Right atrium auricular region (tissue), 2 donors: ENCODE results near the gene PLSCR3. TPM values are rescaled to one million over a fixed set of nuclear protein-coding genes. Genes with fewer than 3 reads are reported as not detected.

ENCODE experiments used
- DNase-seq: peaks from one replicate; pipeline ENCODE4 v3.0.0-alpha.2; 2019; ENCODE audit warnings: low spot score
- H3K27ac ChIP-seq, 2 donors: fragments of 200-600 bp; sonication (generic); 1 replicate in 1 of 2; 2 replicates in 1 of 2; pipeline ENCODE4 v1.5.1; 2016 to 2019
- H3K27me3 ChIP-seq, 2 donors: fragments of 200-600 bp; sonication (generic); one replicate each; pipeline versions ENCODE4 v1.5.1 to v1.6.0; 2017 to 2019
- H3K36me3 ChIP-seq: fragments of 200-600 bp; sonication (generic); one replicate; pipeline ENCODE4 v1.5.1; 2016
- H3K4me1 ChIP-seq, 2 donors: fragments of 200-600 bp; sonication (generic); one replicate each; pipeline versions ENCODE4 v1.5.1 to v1.6.0; 2017 to 2019
- H3K4me3 ChIP-seq, 2 donors: fragments of 200-600 bp; sonication (generic); 1 replicate in 1 of 2; 2 replicates in 1 of 2; pipeline ENCODE4 v1.5.1; 2017 to 2019; ENCODE audit warnings: mild to moderate bottlenecking in 1 of 2, moderate library complexity in 1 of 2
- H3K9me3 ChIP-seq, 2 donors: fragments of 200-600 bp; sonication (generic); one replicate each; pipeline ENCODE4 v1.5.1; 2019
- total RNA-seq, 2 donors: library from RNA; depleted of rRNA; stranded (reverse); fragments of >200 nt; gene quantifications; one replicate each; pipeline ENCODE4 v1.1.0, GENCODE V29; 2016
- TF ChIP-seq, protein P1 (sequence below), 2 donors: fragments of 200-600 bp; sonication (generic); IDR thresholded peaks; one replicate each; pipeline ENCODE4 v1.5.1; 2019; ENCODE audit warnings: antibody characterized with exemption in 2 of 2

The PLSCR3 gene
- total RNA-seq, 2 donors from 2014 or later: 17.2 to 21.6 TPM

DNA sequence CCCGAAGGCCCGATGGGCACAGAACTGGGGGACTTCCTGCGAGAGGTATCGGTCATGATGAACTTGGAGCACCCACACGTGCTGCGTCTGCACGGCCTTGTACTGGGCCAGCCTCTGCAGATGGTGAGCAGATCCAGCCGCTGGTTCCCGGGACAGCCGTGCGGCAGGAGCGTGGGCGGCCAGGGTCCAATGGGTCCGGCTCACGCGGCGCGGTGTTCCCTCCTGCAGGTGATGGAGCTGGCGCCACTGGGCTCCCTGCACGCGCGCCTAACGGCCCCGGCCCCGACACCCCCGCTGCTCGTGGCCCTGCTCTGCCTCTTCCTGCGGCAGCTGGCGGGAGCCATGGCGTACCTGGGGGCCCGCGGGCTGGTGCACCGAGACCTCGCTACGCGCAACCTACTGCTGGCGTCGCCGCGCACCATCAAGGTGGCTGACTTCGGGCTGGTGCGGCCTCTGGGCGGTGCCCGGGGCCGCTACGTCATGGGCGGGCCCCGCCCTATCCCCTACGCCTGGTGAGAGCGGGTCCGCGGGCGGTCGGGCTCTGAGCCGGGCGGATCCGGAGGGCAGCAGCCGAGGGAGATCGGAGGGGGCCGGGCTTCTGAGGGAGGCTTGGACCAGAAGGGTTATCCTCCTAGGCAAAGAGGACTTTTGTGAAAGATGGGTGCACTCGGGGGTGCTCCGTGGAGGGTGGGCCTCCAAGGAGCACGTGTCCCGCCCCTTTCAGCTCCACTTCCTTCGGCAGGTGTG lies 10.4 kb downstream of the PLSCR3 start:
- H3K27ac ChIP-seq: no peak overlapping the region
- no peaks in the 10 kb centered on the region for H3K27me3 ChIP-seq
- TF ChIP-seq, protein P1, sequence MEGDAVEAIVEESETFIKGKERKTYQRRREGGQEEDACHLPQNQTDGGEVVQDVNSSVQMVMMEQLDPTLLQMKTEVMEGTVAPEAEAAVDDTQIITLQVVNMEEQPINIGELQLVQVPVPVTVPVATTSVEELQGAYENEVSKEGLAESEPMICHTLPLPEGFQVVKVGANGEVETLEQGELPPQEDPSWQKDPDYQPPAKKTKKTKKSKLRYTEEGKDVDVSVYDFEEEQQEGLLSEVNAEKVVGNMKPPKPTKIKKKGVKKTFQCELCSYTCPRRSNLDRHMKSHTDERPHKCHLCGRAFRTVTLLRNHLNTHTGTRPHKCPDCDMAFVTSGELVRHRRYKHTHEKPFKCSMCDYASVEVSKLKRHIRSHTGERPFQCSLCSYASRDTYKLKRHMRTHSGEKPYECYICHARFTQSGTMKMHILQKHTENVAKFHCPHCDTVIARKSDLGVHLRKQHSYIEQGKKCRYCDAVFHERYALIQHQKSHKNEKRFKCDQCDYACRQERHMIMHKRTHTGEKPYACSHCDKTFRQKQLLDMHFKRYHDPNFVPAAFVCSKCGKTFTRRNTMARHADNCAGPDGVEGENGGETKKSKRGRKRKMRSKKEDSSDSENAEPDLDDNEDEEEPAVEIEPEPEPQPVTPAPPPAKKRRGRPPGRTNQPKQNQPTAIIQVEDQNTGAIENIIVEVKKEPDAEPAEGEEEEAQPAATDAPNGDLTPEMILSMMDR (IDR thresholded peaks at IDR 0.05): no peak
- H3K9me3 ChIP-seq: no peaks in the 10 kb centered on the region
- H3K36me3 ChIP-seq: peaks cover 2% of the 10 kb centered on the region
- H3K4me1 ChIP-seq: peaks cover 0 to 31% of the 10 kb centered on the region in 2 donors
- DNase-seq: no peak
- H3K4me3 ChIP-seq: peak overlapping the region; percentile 20 to 53

DNA sequence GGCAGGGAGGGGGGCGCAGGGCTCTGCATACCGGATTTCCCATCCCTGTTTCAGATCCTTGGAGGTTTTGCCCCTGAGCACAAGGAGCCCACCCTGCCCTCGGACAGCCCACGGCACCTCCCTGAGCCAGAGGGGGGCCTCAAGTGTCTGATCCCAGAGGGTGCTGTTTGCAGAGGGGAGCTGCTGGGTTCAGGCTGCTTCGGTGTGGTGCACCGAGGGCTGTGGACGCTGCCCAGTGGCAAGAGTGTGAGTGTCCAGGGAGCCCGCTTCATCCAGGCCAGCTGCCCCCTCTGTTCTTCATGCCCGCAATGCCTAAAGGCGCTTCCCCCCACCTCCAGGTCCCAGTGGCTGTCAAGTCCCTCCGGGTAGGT lies 11.0 kb downstream of the PLSCR3 start:
- Histone ChIP-seq H3K36me3 (no peaks in the 10 kb centered on the region), H3K27me3 (no peaks in the 10 kb centered on the region), H3K27ac (no peak overlapping the region), H3K4me3 (peak overlapping the region in 1 of 2 donors; percentile 53), H3K4me1 (peaks cover 0 to 31% of the 10 kb centered on the region in 2 donors), H3K9me3 (no peaks in the 10 kb centered on the region)
- TF ChIP-seq, protein P1 (IDR thresholded peaks at IDR 0.05): no peak
- no peak for DNase-seq

DNA sequence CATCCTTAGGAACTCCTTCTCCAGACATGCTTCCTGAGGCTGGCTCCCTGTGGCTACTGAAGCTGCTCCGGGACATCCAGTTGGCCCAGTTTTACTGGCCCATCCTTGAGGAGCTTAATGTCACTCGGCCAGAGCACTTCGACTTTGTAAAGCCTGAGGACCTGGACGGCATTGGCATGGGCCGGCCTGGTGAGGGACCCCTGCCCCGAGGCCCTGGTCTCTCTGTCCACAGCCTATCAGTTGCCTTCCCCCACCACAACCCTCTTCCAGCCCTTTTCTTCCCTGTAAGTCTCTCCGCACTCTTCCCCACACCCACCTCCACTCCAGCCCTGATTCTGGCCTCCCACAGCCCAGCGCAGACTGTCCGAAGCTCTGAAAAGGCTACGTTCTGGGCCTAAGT lies 11.4 kb downstream of the PLSCR3 start:
- H3K4me3 ChIP-seq: no peak overlapping the region
- no peak for DNase-seq
- H3K9me3 ChIP-seq: no peaks in the 10 kb centered on the region
- no peaks in the 10 kb centered on the region for H3K27me3 ChIP-seq
- peaks cover 0 to 31% of the 10 kb centered on the region in 2 donors for H3K4me1 ChIP-seq
- TF ChIP-seq, protein P1 (IDR thresholded peaks at IDR 0.05): no peak
- H3K36me3 ChIP-seq: no peaks in the 10 kb centered on the region
- no peak overlapping the region for H3K27ac ChIP-seq

DNA sequence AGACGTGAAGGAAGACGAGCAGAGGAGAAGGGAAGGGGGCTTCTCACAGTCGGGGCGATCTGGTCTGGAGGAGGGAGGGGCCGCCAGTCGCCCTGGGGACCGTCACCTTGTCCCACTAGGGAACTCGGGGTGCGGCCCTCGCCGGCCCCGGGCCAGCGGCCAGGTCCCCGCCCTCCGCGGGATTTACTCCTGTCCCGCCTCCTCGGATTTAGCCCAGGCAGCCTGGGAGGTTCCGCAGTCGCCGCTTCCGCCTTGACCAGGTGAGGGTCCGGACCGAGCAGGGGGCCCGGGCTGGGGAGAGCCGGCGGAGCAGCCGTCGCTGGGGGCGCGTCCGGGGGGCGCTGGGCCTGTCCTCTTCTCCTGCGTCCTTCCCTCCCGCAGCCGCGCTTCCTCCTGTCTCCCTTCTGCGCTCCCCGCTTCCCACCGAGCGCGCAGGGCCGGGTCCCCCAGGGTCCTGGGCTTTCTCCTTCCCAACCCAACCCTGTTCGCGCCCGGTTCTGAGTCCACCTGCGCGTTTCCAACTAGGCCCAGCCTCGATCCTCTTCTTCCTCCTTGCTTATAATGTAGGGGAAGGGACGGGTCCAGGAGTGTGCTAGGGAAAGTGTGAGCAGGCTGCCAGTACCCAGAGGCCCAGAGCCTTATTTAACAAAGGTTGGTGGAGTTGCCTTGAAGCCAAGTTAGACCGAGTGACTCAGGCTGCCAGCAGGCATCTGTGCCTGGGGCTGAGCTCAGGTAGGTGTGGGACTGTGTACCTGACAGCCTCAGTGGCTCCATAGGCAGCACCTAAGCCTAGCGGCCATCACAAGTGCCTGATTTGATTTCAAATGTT lies 13.3 kb downstream of the PLSCR3 start, which contains the start of gene TNK1:
Gene TNK1 (plus strand): TSS at position 235 of the 829 bp plus-strand sequence. CDS start 1,838 bp downstream, outside the sequence.
- H3K27me3 ChIP-seq: no peaks in the 10 kb centered on the region
- peaks cover 0 to 31% of the 10 kb centered on the region in 2 donors for H3K4me1 ChIP-seq
- TF ChIP-seq, protein P1 (IDR thresholded peaks at IDR 0.05): no peak
- DNase-seq: no peak
- H3K36me3 ChIP-seq: no peaks in the 10 kb centered on the region
- H3K27ac ChIP-seq: peak within 1 kb of the TSS; percentile 38 to 45
- H3K9me3 ChIP-seq: no peaks in the 10 kb centered on the region
- H3K4me3 ChIP-seq: peak within 1 kb of the TSS; percentile 44 to 55

DNA sequence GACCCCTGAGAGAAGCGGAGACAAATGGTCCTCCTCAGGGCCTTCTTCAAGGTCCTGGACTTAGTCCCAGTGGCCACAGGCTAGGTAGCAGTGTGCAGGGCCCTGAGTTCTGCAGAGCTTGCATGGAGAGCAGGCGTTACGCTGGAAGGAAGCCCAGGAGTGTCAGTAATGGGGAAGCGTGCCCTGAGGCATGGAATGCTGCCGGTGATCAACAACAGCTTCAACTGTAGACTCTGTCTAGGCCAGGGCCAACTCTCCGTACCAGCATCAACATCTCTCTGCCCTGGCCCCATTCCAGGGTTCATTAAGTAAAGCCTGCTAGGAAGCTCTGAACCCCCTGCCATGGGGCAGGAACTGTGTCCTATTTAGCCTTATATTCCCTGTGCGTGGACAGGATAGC lies 14.0 kb downstream of the PLSCR3 start:
- H3K4me1 ChIP-seq: peaks cover 0 to 31% of the 10 kb centered on the region in 2 donors
- H3K36me3 ChIP-seq: no peaks in the 10 kb centered on the region
- H3K27ac ChIP-seq: peak overlapping the region; percentile 38 to 45
- TF ChIP-seq, protein P1 (IDR thresholded peaks at IDR 0.05): no peak
- DNase-seq: peak; percentile 69
- H3K27me3 ChIP-seq: no peaks in the 10 kb centered on the region
- peak overlapping the region; percentile 44 to 55 for H3K4me3 ChIP-seq
- H3K9me3 ChIP-seq: no peaks in the 10 kb centered on the region
